Progenitor cell of endocrine pancreas (in vitro differentiated cells): ENCODE measurements around the gene USP15. TPM values are rescaled to one million over a fixed set of nuclear protein-coding genes. Genes with fewer than 3 reads are reported as not detected.
"Not testable (repeated sequence)": the region's sequence is repeated elsewhere in the genome, so short reads cannot be mapped to it uniquely, and the experiment has no call there.

ENCODE experiments used
- DNase-seq: peaks from one replicate; pipeline ENCODE4 v3.0.0; 2021; ENCODE audit warnings: low spot score; ENCODE audit not compliant: unreplicated experiment
- H3K27ac Mint-ChIP-seq: 2 replicates; pipeline ENCODE4 v1.8.0; 2021; ENCODE audit warnings: mild to moderate bottlenecking, moderate library complexity, mixed read lengths
- H3K27me3 Mint-ChIP-seq: 2 replicates; pipeline ENCODE4 v1.8.0; 2021; ENCODE audit warnings: mixed read lengths
- H3K36me3 Mint-ChIP-seq: 2 replicates; pipeline ENCODE4 v1.8.0; 2022; ENCODE audit warnings: mixed read lengths; ENCODE audit not compliant: insufficient read depth
- H3K4me1 Mint-ChIP-seq: 2 replicates; pipeline ENCODE4 v1.8.0; 2021; ENCODE audit warnings: low read depth, mixed read lengths
- H3K4me3 Mint-ChIP-seq: 2 replicates; pipeline ENCODE4 v1.8.0; 2021; ENCODE audit warnings: low read depth, mild to moderate bottlenecking, moderate library complexity, mixed read lengths
- H3K9me3 Mint-ChIP-seq: 2 replicates; pipeline ENCODE4 v1.8.0; 2021; ENCODE audit warnings: low read depth, mixed read lengths
- CTCF ChIP-seq: fragments of 200-600 bp; sonication (generic); IDR thresholded peaks from one replicate; pipeline ENCODE4 v1.5.0; 2021; ENCODE audit warnings: antibody characterized with exemption, mild to moderate bottlenecking; ENCODE audit not compliant: unreplicated experiment
- total RNA-seq: library from RNA; stranded (reverse); gene quantifications from 2 replicates; pipeline ENCODE4 v1.2.1, GENCODE V29; 2021

USP15 gene
- total RNA-seq, 1 donor from 2014 or later, result 43.3 TPM

DNA sequence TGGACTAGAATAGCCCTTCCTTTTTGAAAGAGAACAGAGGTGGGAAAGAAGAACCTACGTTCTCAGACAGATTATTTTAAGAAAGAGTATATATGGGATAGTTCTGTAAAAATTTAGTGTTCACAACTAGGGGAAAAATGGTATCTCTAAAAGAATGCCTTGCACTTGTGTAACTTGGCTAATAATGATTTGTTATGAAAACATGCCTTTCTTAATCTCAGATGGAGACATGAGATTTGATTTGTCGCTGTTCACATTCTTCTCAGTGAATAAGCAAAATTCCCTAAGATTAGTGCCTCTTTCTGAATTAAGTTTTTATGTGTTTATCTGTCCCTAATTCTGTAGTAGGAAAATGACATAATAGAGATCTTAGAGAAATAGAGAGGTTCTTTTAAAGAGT lies 100.8 kb downstream of the USP15 start:
- no peaks in the 10 kb centered on the region for H3K27me3 Mint-ChIP-seq
- no peak for TF ChIP-seq CTCF
- no peaks in the 10 kb centered on the region for H3K4me1 Mint-ChIP-seq
- peaks cover 16% of the 10 kb centered on the region for H3K9me3 Mint-ChIP-seq
- peaks cover 19% of the 10 kb centered on the region for H3K36me3 Mint-ChIP-seq
- no peak overlapping the region for H3K27ac Mint-ChIP-seq
- H3K4me3 Mint-ChIP-seq, result no peak overlapping the region
- DNase-seq, result no peak

- DNase-seq, result no peak
- no peak overlapping the region for H3K27ac Mint-ChIP-seq
- H3K9me3 Mint-ChIP-seq, result peaks cover 23% of the 10 kb centered on the region
- H3K36me3 Mint-ChIP-seq, result peaks cover 31% of the 10 kb centered on the region
- TF ChIP-seq CTCF, result no peak
- H3K4me3 Mint-ChIP-seq, result no peak overlapping the region
- H3K27me3 Mint-ChIP-seq, result no peaks in the 10 kb centered on the region
- peaks cover 7% of the 10 kb centered on the region for H3K4me1 Mint-ChIP-seq
These were observed 103.3 kb downstream of the USP15 start for GRCh38 chr12:62363506-62363905.

DNA sequence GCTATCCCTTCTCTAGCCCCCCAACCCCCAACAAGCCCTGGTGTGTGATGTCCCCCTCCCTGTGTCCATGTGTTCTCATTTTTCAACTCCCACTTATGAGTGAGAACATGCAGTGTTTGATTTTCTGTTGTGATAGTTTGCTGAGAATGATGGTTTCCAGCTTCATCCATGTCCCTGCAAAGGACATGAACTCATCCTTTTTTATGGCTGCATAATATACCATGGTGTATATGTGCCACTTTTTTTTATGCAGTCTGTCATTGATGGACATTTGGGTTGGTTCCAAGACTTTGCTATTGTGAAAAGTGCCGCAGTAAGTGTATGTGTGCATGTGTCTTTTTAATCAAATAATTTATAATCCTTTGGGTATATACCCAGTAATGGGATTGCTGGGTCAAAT lies 104.5 kb downstream of the USP15 start:
- not testable (repeated sequence) for H3K4me1 Mint-ChIP-seq, H3K4me3 Mint-ChIP-seq, H3K27ac Mint-ChIP-seq, H3K27me3 Mint-ChIP-seq, DNase-seq
- peaks cover 23% of the 10 kb centered on the region for H3K9me3 Mint-ChIP-seq
- peaks cover 33% of the 10 kb centered on the region for H3K36me3 Mint-ChIP-seq

- peaks cover 23% of the 10 kb centered on the region for H3K9me3 Mint-ChIP-seq
- H3K27me3 Mint-ChIP-seq, H3K4me3 Mint-ChIP-seq, DNase-seq, H3K4me1 Mint-ChIP-seq, H3K27ac Mint-ChIP-seq: not testable (repeated sequence)
- peaks cover 36% of the 10 kb centered on the region for H3K36me3 Mint-ChIP-seq
These were observed 105.6 kb downstream of the USP15 start for GRCh38 chr12:62365846-62366245.

DNA sequence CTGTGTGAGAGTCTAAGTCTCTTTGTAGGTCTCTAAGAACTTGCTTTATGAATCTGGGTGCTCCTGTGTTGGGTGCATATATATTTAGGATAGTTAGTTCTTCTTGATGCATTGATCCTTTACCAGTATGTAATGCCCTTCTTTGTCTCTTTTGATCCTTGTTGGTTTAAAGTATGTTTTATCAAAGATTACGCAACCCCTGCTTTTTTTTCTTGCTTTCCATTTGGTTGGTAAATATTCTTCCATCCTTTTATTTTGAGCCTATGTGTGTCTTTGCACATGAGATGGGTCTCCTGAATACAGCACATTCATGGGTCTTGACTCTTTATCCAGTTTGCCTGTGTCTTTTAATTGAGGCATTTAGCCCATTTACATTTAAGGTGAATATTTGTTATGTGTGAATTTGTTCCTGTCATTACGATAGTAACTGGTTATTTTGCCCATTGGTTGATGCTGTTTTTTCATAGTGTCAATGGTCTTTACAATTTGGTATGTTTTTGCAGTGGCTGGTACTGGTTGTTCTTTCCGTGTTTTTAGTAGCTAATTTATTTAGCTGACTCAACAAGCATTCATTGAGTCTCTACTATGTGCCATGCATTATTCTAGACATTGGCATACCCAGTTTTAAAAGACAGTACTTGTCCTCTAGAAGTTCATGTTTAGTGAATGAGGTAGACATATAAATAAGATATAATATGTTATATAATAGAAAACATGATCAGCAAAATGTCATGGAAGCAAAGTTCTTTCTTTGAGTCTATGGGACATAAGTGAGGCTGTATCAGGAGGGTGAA lies 108.4 kb downstream of the USP15 start:
- not testable (repeated sequence) for H3K4me3 Mint-ChIP-seq, DNase-seq, H3K27ac Mint-ChIP-seq, H3K27me3 Mint-ChIP-seq, H3K4me1 Mint-ChIP-seq
- H3K9me3 Mint-ChIP-seq, result peaks cover 23% of the 10 kb centered on the region
- peaks cover 36% of the 10 kb centered on the region for H3K36me3 Mint-ChIP-seq

- H3K36me3 Mint-ChIP-seq, result peaks cover 26% of the 10 kb centered on the region
- no peak for DNase-seq
- no peak overlapping the region for H3K27ac Mint-ChIP-seq
- no peak for TF ChIP-seq CTCF
- H3K9me3 Mint-ChIP-seq, result peaks cover 16% of the 10 kb centered on the region
- H3K4me1 Mint-ChIP-seq, result peaks cover 7% of the 10 kb centered on the region
- H3K27me3 Mint-ChIP-seq, result no peaks in the 10 kb centered on the region
- H3K4me3 Mint-ChIP-seq, result no peak overlapping the region
These were observed 110.0 kb downstream of the USP15 start for GRCh38 chr12:62370189-62370588.

GRCh38 chr12:62371661-62372060 lies 111.5 kb downstream of the USP15 start:
- no peak overlapping the region for H3K4me3 Mint-ChIP-seq
- peaks cover 2% of the 10 kb centered on the region for H3K9me3 Mint-ChIP-seq
- no peak for TF ChIP-seq CTCF
- H3K36me3 Mint-ChIP-seq, result peaks cover 12% of the 10 kb centered on the region
- no peak for DNase-seq
- no peak overlapping the region for H3K27ac Mint-ChIP-seq
- peaks cover 7% of the 10 kb centered on the region for H3K4me1 Mint-ChIP-seq
- no peaks in the 10 kb centered on the region for H3K27me3 Mint-ChIP-seq
